Measurements from ENCODE around the gene FANCF.
"Not testable (repeated sequence)": the region's sequence is repeated elsewhere in the genome, so short reads cannot be mapped to it uniquely, and the experiment has no call there.

FANCF gene

GRCh38 chr11:22666688-22667439 is 41.2 kb upstream of the FANCF start:
- DNase-seq (ENCODE audit: extremely low read depth, low read depth), result no peak
- TF ChIP-seq CTCF (IDR thresholded peaks at IDR 0.05; ENCODE audit: low read depth, low read length, missing control alignments), result no peak
- no peak overlapping the region for H3K4me3 ChIP-seq (replicated peaks; ENCODE audit: low read depth, low read length)

- no peak within 1 kb of the TSS for H3K4me3 ChIP-seq (replicated peaks; ENCODE audit: low read depth, low read length)
- TF ChIP-seq CTCF (IDR thresholded peaks at IDR 0.05; ENCODE audit: low read depth, low read length, missing control alignments), result no peak
- no peak for DNase-seq (ENCODE audit: extremely low read depth, low read depth)
Measured at GRCh38 chr11:22666325-22666687, 40.7 kb upstream of the FANCF start, which contains the start of gene GAS2. Gene GAS2 (plus strand): TSS chr11:22666611. CDS start chr11:22674870, 8,259 bp downstream.

- no peak for TF ChIP-seq CTCF (IDR thresholded peaks at IDR 0.05; ENCODE audit: low read depth, low read length, missing control alignments)
- no peak overlapping the region for H3K4me3 ChIP-seq (replicated peaks; ENCODE audit: low read depth, low read length)
- no peak for DNase-seq (ENCODE audit: extremely low read depth, low read depth)
Measured at GRCh38 chr11:22659783-22660182, 34.2 kb upstream of the FANCF start.

- DNase-seq (ENCODE audit: extremely low read depth, low read depth), result no peak
Measured at GRCh38 chr11:22657101-22657694, 31.6 kb upstream of the FANCF start.

GRCh38 chr11:22656130-22656529 is 30.5 kb upstream of the FANCF start:
- DNase-seq (ENCODE audit: extremely low read depth, low read depth), result no peak
- H3K4me3 ChIP-seq (replicated peaks; ENCODE audit: low read depth, low read length), result no peak overlapping the region
- TF ChIP-seq CTCF (IDR thresholded peaks at IDR 0.05; ENCODE audit: low read depth, low read length, missing control alignments), result no peak

More at GRCh38 chr11:22657101-22657694, 31.6 kb upstream of the FANCF start:
- H3K4me3 ChIP-seq (replicated peaks; ENCODE audit: low read depth, low read length), result no peak overlapping the region
- TF ChIP-seq CTCF (IDR thresholded peaks at IDR 0.05; ENCODE audit: low read depth, low read length, missing control alignments), result no peak

- DNase-seq (ENCODE audit: extremely low read depth, low read depth); H3K4me3 ChIP-seq (replicated peaks; ENCODE audit: low read depth, low read length): not testable (repeated sequence)
Measured at GRCh38 chr11:22652346-22652745, 26.7 kb upstream of the FANCF start.

GRCh38 chr11:22641559-22641958 is 15.9 kb upstream of the FANCF start:
- DNase-seq (ENCODE audit: extremely low read depth, low read depth), result no peak
- no peak for TF ChIP-seq CTCF (IDR thresholded peaks at IDR 0.05; ENCODE audit: low read depth, low read length, missing control alignments)
- H3K4me3 ChIP-seq (replicated peaks; ENCODE audit: low read depth, low read length), result no peak overlapping the region

Measured in HFF-Myc (cell line).